Kidney capillary endothelial cell (primary cell): Measurements from ENCODE around the gene KCNMB2.

Source experiments
- DNase-seq: peaks from one replicate; pipeline ENCODE4 v3.0.0-alpha.2; 2018; ENCODE audit warnings: low spot score

KCNMB2 gene

GRCh38 chr3:178568911-178569310 lies 32.7 kb downstream of the KCNMB2 start:
- DNase-seq = no peak

- DNase-seq = no peak
Measured at GRCh38 chr3:178569826-178570225, 33.6 kb downstream of the KCNMB2 start.

- DNase-seq = no peak
Measured at GRCh38 chr3:178583963-178584575, 47.8 kb downstream of the KCNMB2 start.

- DNase-seq = no peak
Measured at GRCh38 chr3:178584722-178585380, 48.6 kb downstream of the KCNMB2 start.

GRCh38 chr3:178585454-178585853 lies 49.2 kb downstream of the KCNMB2 start:
- DNase-seq = no peak

- no peak for DNase-seq
Measured at GRCh38 chr3:178586076-178586475, 49.8 kb downstream of the KCNMB2 start.

- DNase-seq = no peak
Measured at GRCh38 chr3:178588628-178589027, 52.4 kb downstream of the KCNMB2 start.

GRCh38 chr3:178593786-178594185 lies 57.5 kb downstream of the KCNMB2 start:
- DNase-seq = no peak

GRCh38 chr3:178597371-178597770 lies 61.1 kb downstream of the KCNMB2 start:
- DNase-seq = no peak

- no peak for DNase-seq
Measured at GRCh38 chr3:178602856-178603255, 66.6 kb downstream of the KCNMB2 start.

- no peak for DNase-seq
Measured at GRCh38 chr3:178603735-178604134, 67.5 kb downstream of the KCNMB2 start.

- DNase-seq = no peak
Measured at GRCh38 chr3:178618197-178618596, 82.0 kb downstream of the KCNMB2 start.

- DNase-seq = no peak
Measured at GRCh38 chr3:178618896-178619295, 82.7 kb downstream of the KCNMB2 start.

- no peak for DNase-seq
Measured at GRCh38 chr3:178623666-178624255, 87.5 kb downstream of the KCNMB2 start.

- DNase-seq = no peak
Measured at GRCh38 chr3:178624276-178624675, 88.0 kb downstream of the KCNMB2 start.

GRCh38 chr3:178625053-178625600 lies 88.9 kb downstream of the KCNMB2 start:
- DNase-seq = no peak

GRCh38 chr3:178628037-178628436 lies 91.8 kb downstream of the KCNMB2 start:
- no peak for DNase-seq

GRCh38 chr3:178629430-178630178 lies 93.4 kb downstream of the KCNMB2 start:
- no peak for DNase-seq

GRCh38 chr3:178631950-178632349 lies 95.7 kb downstream of the KCNMB2 start:
- DNase-seq = no peak

GRCh38 chr3:178634975-178635374 lies 98.7 kb downstream of the KCNMB2 start:
- no peak for DNase-seq

GRCh38 chr3:178637802-178638201 lies 101.6 kb downstream of the KCNMB2 start:
- DNase-seq = no peak

- no peak for DNase-seq
Measured at GRCh38 chr3:178645503-178645902, 109.3 kb downstream of the KCNMB2 start.
